ENCODE measurements around the gene LEFTY2.
"Not testable (repeated sequence)": the region's sequence is repeated elsewhere in the genome, so short reads cannot be mapped to it uniquely, and the experiment has no call there.

LEFTY2 gene

GRCh38 chr1:225908013-225908640 lies 32.9 kb downstream of the LEFTY2 start:
- no peak for FAIRE-seq

GRCh38 chr1:225907341-225907740 lies 33.7 kb downstream of the LEFTY2 start:
- no peak for DNase-seq (ENCODE audit: insufficient read length, low spot score)
- FAIRE-seq = no peak

More at GRCh38 chr1:225908013-225908640, 32.9 kb downstream of the LEFTY2 start:
- DNase-seq (ENCODE audit: insufficient read length, low spot score) = no peak

GRCh38 chr1:225906467-225906866 lies 34.6 kb downstream of the LEFTY2 start:
- DNase-seq (ENCODE audit: insufficient read length, low spot score) (no peak), FAIRE-seq (no peak)

GRCh38 chr1:225903623-225904022 lies 37.4 kb downstream of the LEFTY2 start:
- DNase-seq (ENCODE audit: insufficient read length, low spot score) (no peak), FAIRE-seq (no peak)

GRCh38 chr1:225899044-225899925 lies 41.7 kb downstream of the LEFTY2 start:
- DNase-seq (ENCODE audit: insufficient read length, low spot score) = no peak

GRCh38 chr1:225897595-225898514 lies 43.2 kb downstream of the LEFTY2 start:
- DNase-seq (ENCODE audit: insufficient read length, low spot score) (no peak), FAIRE-seq (no peak)

More at GRCh38 chr1:225899044-225899925, 41.7 kb downstream of the LEFTY2 start:
- FAIRE-seq = no peak

GRCh38 chr1:225896937-225897549 lies 44.0 kb downstream of the LEFTY2 start:
- peak; percentile 95 for FAIRE-seq
- DNase-seq (ENCODE audit: insufficient read length, low spot score) = peak; percentile 94

GRCh38 chr1:225896494-225896893 lies 44.5 kb downstream of the LEFTY2 start:
- FAIRE-seq = no peak
- no peak for DNase-seq (ENCODE audit: insufficient read length, low spot score)

GRCh38 chr1:225892307-225892706 lies 48.7 kb downstream of the LEFTY2 start:
- FAIRE-seq = no peak

GRCh38 chr1:225891229-225891972 lies 49.6 kb downstream of the LEFTY2 start:
- no peak for DNase-seq (ENCODE audit: insufficient read length, low spot score)
- no peak for FAIRE-seq

More at GRCh38 chr1:225892307-225892706, 48.7 kb downstream of the LEFTY2 start:
- no peak for DNase-seq (ENCODE audit: insufficient read length, low spot score)

- DNase-seq (ENCODE audit: insufficient read length, low spot score) (no peak), FAIRE-seq (no peak)
Observed at GRCh38 chr1:225890346-225891228, 50.4 kb downstream of the LEFTY2 start.

GRCh38 chr1:225889743-225890142 lies 51.3 kb downstream of the LEFTY2 start:
- FAIRE-seq (no peak), DNase-seq (ENCODE audit: insufficient read length, low spot score) (no peak)

GRCh38 chr1:225888898-225889601 lies 52.0 kb downstream of the LEFTY2 start, which contains the start of gene LEFTY1:
Gene LEFTY1, minus strand, starts transcription at chr1:225889146. Its CDS starts 80 bp downstream, at chr1:225889066.
- FAIRE-seq = no peak

GRCh38 chr1:225888289-225888897 lies 52.6 kb downstream of the LEFTY2 start:
- FAIRE-seq = no peak
- no peak for DNase-seq (ENCODE audit: insufficient read length, low spot score)

More at GRCh38 chr1:225888898-225889601, 52.0 kb downstream of the LEFTY2 start, which contains the start of gene LEFTY1:
- DNase-seq (ENCODE audit: insufficient read length, low spot score) = no peak

- FAIRE-seq; DNase-seq (ENCODE audit: insufficient read length, low spot score): not testable (repeated sequence)
Observed at GRCh38 chr1:225887554-225888288, 53.3 kb downstream of the LEFTY2 start.

GRCh38 chr1:225887030-225887314 lies 54.0 kb downstream of the LEFTY2 start:
- DNase-seq (ENCODE audit: insufficient read length, low spot score) (no peak), FAIRE-seq (no peak)
